ENCODE results near the gene KBTBD8.

KBTBD8 gene

DNA sequence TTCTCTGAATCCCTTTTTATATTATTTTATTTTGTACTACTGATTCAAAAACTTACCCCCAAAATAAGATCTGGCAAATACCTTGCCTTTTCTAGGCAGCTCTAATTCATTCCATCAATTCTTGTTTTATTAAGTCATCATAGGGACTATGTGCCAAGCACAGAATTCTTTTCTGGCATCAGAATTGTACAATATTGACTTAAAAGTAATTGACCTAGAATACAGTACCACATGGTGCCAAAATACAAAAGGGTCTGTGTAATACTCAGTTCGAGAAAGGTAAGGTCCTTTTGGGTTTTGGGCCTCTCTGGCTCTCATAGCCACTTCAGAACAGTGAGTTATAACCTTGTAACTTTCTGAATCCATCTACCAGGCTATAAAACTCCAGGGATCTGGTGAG, 46.2 kb downstream of the KBTBD8 start:
- DNase-seq (ENCODE audit: low read depth): no peak

- DNase-seq (ENCODE audit: low read depth): no peak
Measured at GRCh38 chr3:67044955-67045354, 46.8 kb downstream of the KBTBD8 start.

DNA sequence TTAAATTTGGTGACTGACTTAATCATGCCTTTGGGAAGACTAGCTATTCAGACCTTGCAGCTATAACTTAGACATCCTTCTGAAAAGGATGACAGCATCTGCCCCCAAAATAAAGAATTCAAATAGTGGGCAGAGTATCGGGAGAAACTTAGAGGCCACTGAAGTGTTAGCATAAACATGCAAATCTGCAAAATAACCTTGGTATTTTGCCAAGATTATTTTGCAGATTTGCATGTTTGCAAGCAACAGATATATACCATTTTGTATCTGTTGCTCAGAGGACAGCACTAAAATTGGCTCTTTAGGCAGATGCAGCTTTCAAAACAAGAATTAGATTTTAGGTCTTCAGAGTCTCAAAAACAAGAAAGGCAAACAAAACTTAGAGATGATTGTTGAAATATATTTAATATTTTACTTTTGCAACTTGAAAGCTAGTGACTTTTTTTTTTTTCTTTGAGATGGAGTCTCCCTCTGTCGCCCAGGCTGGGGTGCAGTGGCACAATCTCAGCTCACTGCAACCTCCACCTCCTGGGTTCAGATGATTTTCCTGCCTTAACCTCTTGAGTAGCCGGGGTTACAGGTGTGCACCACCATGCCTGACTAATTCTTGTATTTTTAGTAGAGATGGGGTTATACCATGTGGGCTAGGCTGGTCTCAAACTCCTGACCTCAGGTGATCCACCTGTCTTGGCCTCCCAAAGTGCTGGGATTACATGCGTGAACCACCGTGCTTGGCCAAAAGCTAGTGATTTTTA, 47.8 kb downstream of the KBTBD8 start:
- DNase-seq (ENCODE audit: low read depth): no peak

DNA sequence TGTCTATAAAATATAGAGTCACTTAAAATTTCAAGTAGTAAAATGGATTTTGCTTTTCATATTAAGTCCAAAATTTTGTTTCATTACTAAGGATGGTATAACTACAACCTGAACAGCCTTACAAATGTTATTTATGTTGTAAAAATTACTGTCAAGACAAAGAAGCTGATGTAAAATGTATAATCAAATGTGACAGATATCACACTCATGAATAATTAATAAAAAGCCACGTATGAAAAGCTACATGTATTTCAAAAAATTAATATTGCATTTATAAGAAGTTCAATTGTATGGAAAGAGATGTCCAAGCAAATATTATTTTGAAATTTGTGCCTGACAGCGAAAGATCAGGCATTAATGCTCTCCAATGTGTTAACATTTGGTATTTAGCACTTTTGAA, 48.9 kb downstream of the KBTBD8 start:
- no peak for DNase-seq (ENCODE audit: low read depth)

DNA sequence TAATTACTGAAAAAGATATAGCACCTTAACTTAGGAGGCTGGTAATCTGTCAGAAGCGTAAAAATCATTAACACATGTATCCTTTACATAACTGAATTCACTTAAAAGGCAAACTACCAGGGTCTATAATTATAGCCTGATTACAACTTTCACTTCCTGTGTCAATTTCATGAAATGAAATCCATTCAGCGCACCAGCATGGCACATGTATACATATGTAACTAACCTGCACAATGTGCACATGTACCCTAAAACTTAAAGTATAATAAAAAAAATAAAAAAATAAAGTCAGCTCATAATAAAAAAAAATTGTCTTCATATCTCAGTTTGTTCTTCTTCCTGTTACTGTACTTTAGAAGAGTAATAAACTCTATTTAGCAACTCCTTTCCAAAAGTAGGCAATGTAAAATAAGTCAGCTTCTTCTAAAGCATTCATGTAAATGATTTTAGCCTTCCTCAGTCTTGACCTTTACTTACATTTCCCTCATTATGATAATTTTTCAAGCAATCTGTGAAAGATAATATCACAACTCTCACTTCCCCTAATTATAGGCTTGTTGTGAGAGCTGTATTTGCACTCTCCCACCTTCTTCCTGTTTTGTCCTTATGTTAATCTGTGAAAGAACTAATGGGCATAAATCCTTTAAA, 50.1 kb downstream of the KBTBD8 start:
- DNase-seq (ENCODE audit: low read depth): no peak

GRCh38 chr3:67048715-67049074, 50.6 kb downstream of the KBTBD8 start:
- DNase-seq (ENCODE audit: low read depth): no peak

- no peak for DNase-seq (ENCODE audit: low read depth)
Measured at GRCh38 chr3:67059443-67059842, 61.3 kb downstream of the KBTBD8 start.

All from stimulated activated CD8-positive, alpha-beta memory T cell treated with anti-CD3 and anti-CD28 coated beads, Interleukin-15, amount 100 ng/mL, for 24 hours (primary cell).